ENCODE data around the gene MYLK4. TPM values are rescaled to one million over a fixed set of nuclear protein-coding genes. Genes with fewer than 3 reads are reported as not detected.

The MYLK4 gene
- total RNA-seq, 6 experiments from 2014 or later: 0.10 to 0.21 (median 0.12) TPM

DNA sequence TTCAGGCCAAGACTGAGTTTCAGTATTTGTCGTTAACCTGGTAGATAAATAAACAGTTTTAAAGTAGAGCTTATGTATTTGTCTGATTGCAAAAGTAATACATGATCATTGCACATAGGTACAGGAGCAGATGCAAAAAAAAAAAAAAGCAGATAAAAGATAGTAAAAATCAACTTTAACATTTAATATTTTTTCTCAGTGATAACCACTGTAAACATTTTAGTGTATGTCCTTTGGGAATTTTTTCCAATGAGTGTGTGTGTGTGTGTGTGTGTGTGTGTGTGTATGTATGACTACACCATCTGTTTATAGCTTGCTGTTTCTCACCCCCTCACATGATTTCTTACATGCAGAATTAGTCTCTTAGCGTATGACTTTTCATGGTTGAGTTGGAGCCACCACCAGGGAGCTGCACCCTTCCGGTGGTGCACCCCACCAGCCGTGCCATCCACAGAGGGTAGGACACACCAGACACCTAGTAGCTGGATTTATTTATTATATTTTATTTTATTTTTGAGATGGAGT is 40.8 kb upstream of the MYLK4 start:
- no peak for DNase-seq
- peak overlapping the region; percentile 62 for H3K27ac Mint-ChIP-seq
- H3K9me3 Mint-ChIP-seq: no peaks in the 10 kb centered on the region
- peaks cover 13% of the 10 kb centered on the region for H3K36me3 Mint-ChIP-seq (ENCODE audit: low read depth)
- peak overlapping the region; percentile 41 for H3K4me3 Mint-ChIP-seq
- peaks cover 46% of the 10 kb centered on the region for H3K4me1 Mint-ChIP-seq (ENCODE audit: low read depth)
- peaks cover 2% of the 10 kb centered on the region for H3K27me3 Mint-ChIP-seq (ENCODE audit: insufficient read depth)
- TF ChIP-seq, protein P1, sequence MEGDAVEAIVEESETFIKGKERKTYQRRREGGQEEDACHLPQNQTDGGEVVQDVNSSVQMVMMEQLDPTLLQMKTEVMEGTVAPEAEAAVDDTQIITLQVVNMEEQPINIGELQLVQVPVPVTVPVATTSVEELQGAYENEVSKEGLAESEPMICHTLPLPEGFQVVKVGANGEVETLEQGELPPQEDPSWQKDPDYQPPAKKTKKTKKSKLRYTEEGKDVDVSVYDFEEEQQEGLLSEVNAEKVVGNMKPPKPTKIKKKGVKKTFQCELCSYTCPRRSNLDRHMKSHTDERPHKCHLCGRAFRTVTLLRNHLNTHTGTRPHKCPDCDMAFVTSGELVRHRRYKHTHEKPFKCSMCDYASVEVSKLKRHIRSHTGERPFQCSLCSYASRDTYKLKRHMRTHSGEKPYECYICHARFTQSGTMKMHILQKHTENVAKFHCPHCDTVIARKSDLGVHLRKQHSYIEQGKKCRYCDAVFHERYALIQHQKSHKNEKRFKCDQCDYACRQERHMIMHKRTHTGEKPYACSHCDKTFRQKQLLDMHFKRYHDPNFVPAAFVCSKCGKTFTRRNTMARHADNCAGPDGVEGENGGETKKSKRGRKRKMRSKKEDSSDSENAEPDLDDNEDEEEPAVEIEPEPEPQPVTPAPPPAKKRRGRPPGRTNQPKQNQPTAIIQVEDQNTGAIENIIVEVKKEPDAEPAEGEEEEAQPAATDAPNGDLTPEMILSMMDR (IDR thresholded peaks at IDR 0.05): no peak; the same call in 1 of the 2 replicates

DNA sequence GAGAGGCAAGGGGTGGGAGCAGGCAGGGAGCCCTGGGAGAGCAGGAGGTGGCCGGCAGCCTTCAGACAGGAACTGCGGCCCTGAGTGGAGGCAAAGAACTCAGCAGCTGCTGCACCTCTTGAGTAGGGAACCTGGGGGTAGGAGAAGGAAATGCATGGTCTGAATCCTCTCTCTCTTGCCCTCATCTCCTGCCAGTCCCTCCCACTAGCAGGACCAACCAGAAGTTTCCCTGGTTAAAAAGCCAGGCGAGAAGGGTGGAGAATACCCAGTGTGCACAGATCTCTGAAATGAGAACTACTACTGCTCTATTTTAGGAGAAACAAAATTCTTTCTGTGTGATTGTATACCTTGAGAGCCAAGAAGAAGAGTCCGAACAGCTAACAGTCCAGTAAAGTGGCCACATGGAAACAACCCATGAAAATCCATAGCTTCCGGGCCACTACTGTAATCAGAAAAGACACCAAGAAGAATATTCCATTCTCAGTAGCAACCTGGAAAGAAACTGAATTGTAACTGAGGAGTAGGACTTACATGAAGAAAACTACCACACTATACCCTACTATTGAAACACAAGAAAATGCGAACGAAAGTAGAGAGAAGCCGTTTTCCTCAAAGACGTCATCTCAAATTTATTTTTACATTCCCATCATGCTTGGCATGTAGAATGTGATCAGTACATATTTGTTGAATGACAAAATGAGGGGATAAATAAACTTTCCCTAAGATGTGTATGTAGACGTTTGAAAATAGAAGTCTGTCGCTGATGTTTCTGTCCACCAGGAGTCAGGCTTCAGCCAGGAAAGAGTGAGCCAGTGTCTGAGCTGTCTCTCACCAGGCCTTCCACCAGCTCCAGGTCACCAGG is 40.1 kb upstream of the MYLK4 start:
- H3K36me3 Mint-ChIP-seq (ENCODE audit: low read depth): peaks cover 18% of the 10 kb centered on the region
- H3K27me3 Mint-ChIP-seq (ENCODE audit: insufficient read depth): peaks cover 2% of the 10 kb centered on the region
- H3K27ac Mint-ChIP-seq: peak overlapping the region; percentile 88
- peak overlapping the region; percentile 66 for H3K4me3 Mint-ChIP-seq
- peak; percentile 85 for DNase-seq
- TF ChIP-seq, protein P1 (IDR thresholded peaks at IDR 0.05): peak; percentile 91
- H3K4me1 Mint-ChIP-seq (ENCODE audit: low read depth): peaks cover 46% of the 10 kb centered on the region
- H3K9me3 Mint-ChIP-seq: no peaks in the 10 kb centered on the region

DNA sequence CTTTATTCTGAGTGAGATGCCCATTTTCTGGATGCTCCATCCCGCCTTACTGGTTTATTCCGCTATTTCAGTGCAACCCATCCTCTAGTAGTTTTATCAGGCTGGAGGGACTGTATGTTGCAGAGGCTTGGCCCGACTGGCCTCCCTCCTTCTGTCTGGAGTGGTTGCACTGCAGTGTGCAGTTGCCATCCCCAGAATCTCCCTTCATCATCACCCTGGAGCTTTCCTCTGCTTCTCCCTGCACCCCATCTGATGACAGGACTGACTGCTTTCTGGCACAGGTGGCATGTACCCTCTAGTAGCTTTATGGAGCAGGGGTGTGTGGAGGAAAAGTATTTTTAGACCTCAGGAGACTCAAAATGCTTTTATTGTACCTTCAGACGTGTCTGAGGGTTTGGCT is 35.5 kb upstream of the MYLK4 start:
- H3K4me1 Mint-ChIP-seq (ENCODE audit: low read depth): peaks cover 25% of the 10 kb centered on the region
- peaks cover 25% of the 10 kb centered on the region for H3K36me3 Mint-ChIP-seq (ENCODE audit: low read depth)
- H3K27ac Mint-ChIP-seq: no peak overlapping the region; the same call in 1 of the 2 replicates
- no peak overlapping the region for H3K4me3 Mint-ChIP-seq
- TF ChIP-seq, protein P1 (IDR thresholded peaks at IDR 0.05): no peak
- no peak for DNase-seq
- H3K27me3 Mint-ChIP-seq (ENCODE audit: insufficient read depth): peaks cover 4% of the 10 kb centered on the region
- H3K9me3 Mint-ChIP-seq: no peaks in the 10 kb centered on the region

DNA sequence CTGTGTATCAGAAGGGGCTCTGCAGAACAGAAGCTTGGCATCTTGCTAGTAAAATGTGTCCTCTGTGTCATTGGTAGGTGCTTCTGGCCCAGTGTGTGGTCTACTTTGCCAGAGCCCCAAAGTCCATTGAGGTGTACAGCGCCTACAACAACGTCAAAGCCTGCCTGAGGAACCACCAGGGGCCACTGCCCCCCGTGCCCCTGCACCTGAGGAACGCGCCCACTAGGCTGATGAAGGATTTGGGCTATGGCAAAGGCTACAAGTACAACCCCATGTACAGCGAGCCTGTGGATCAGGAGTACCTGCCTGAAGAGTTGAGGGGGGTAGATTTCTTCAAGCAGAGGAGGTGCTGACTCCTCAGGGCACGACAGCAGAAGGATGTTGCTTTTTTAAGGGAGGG is 34.2 kb upstream of the MYLK4 start:
- H3K4me3 Mint-ChIP-seq: no peak overlapping the region
- TF ChIP-seq, protein P1 (IDR thresholded peaks at IDR 0.05): no peak
- no peak for DNase-seq
- peaks cover 2% of the 10 kb centered on the region for H3K27me3 Mint-ChIP-seq (ENCODE audit: insufficient read depth)
- H3K4me1 Mint-ChIP-seq (ENCODE audit: low read depth): peaks cover 12% of the 10 kb centered on the region
- H3K27ac Mint-ChIP-seq: no peak overlapping the region
- peaks cover 25% of the 10 kb centered on the region for H3K36me3 Mint-ChIP-seq (ENCODE audit: low read depth)
- no peaks in the 10 kb centered on the region for H3K9me3 Mint-ChIP-seq

DNA sequence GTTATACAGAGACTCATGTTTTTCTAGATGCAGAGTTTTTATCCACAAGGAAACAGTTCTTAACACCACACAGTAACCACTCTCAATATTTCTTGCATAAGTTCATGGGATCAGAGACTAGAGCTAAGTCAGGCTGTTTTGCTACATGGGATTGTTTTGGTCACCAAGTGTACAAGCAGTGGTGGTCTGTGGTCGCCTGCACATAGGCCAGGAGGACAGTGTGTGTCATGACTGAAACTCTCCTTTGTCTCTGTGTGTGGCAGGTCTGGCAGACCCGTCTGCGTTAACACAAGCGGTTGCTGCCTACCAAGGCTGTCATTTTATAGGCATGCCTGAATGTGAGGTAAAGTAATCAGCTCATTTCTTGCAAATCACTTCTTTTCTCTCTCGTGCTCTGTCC is 33.3 kb upstream of the MYLK4 start:
- no peaks in the 10 kb centered on the region for H3K9me3 Mint-ChIP-seq
- H3K27ac Mint-ChIP-seq: no peak overlapping the region
- TF ChIP-seq, protein P1 (IDR thresholded peaks at IDR 0.05): no peak
- H3K36me3 Mint-ChIP-seq (ENCODE audit: low read depth): peaks cover 25% of the 10 kb centered on the region
- no peak overlapping the region for H3K4me3 Mint-ChIP-seq
- no peak for DNase-seq
- peaks cover 2% of the 10 kb centered on the region for H3K27me3 Mint-ChIP-seq (ENCODE audit: insufficient read depth)
- H3K4me1 Mint-ChIP-seq (ENCODE audit: low read depth): peaks cover 4% of the 10 kb centered on the region
